GM11168 (cell line): ENCODE results near the gene TMEM229A.

Source experiments
- in situ Hi-C: fragments of 300-500 bp; cut with MboI; formaldehyde crosslinking; loops from one replicate; pipeline ENCODE4 v1.12.0; 2022; ENCODE audit warnings: low sequenced_read_pairs; ENCODE audit not compliant: unreplicated experiment

TMEM229A gene

DNA sequence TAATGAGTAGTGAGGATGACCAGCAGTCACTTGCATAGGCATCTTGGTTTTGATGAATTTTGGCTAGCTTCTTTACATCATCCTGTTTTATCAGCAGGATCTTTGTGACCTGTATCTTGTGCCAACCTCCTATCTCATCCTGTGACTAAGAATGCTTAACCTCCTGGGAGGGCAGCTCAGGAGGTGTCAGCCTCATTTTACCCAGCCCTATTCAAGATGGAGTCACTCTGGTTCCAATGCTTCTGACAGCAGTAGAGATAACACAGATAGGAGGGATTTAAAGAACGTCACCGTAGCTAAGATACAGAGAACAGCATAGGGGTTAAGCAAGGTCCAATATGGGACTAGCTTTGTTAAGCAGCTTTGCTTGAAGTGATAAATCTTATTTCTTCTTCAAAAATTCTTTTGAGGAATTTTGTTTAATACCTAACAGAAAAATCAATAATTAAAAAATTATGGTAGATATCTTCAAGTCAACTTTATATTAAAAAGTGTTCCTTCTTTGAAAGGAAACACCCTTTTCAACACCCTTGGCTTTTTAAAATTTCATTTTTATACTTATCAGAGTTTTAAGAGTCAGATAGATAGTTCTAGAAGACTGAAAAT is 39.9 kb downstream of the TMEM229A start:
- in situ Hi-C loops: no loop called here

- in situ Hi-C loops: no loop called here
Observed at GRCh38 chr7:123987445-123987844, 45.4 kb downstream of the TMEM229A start.
